Cardiac atrium fibroblast (primary cell): ENCODE data around the gene ULBP2. TPM values are rescaled to one million over a fixed set of nuclear protein-coding genes. Genes with fewer than 3 reads are reported as not detected.

Experiments used
- total RNA-seq: library from RNA; depleted of rRNA; stranded (reverse); fragments of >200 nt; gene quantifications from 2 replicates; pipeline ENCODE4 v1.2.3, GENCODE V29; 2015

Gene ULBP2, protein sequence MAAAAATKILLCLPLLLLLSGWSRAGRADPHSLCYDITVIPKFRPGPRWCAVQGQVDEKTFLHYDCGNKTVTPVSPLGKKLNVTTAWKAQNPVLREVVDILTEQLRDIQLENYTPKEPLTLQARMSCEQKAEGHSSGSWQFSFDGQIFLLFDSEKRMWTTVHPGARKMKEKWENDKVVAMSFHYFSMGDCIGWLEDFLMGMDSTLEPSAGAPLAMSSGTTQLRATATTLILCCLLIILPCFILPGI
- total RNA-seq, result 10.5 and 10.7 TPM in 2 replicates

GRCh38 chr6:149941583-149942460 lies at the start of gene ULBP2:
ULBP2 (plus strand) TSS chr6:149942014; CDS start chr6:149942073, 59 bp downstream.

GRCh38 chr6:149897855-149898744 lies 43.7 kb upstream of the ULBP2 start, which contains the start of gene RAET1E:
RAET1E (minus strand) TSS chr6:149898113; CDS start chr6:149890901, 7,212 bp downstream.

GRCh38 chr6:149922642-149923326 lies 19.0 kb upstream of the ULBP2 start, which contains the start of gene RAET1G:
RAET1G (minus strand) TSS chr6:149923121; CDS start chr6:149923010, 111 bp downstream.

GRCh38 chr6:149963462-149964307 lies 21.9 kb downstream of the ULBP2 start, which contains the start of gene ULBP1:
ULBP1 (plus strand) TSS chr6:149963943; CDS start chr6:149964050, 107 bp downstream.

Other genes starting within 250 kb of the ULBP2 start
- 8.3 and 19.6 TPM in 2 replicates for gene LATS1, start 223.9 kb upstream of the ULBP2 start, total RNA-seq
- 12.0 and 52.5 TPM in 2 replicates for gene NUP43, start 195.5 kb upstream of the ULBP2 start, total RNA-seq
- gene PCMT1, start 192.3 kb upstream of the ULBP2 start, total RNA-seq, result 105 TPM in 2 replicates
- 30.0 and 44.7 TPM in 2 replicates for gene LRP11, start 77.7 kb upstream of the ULBP2 start, total RNA-seq
- 0.18 and 0.49 TPM in 2 replicates for gene RAET1E, start 43.9 kb upstream of the ULBP2 start, total RNA-seq
- 0.97 TPM in 1 of 2 replicates, not detected in the other for gene RAET1G, start 18.9 kb upstream of the ULBP2 start, total RNA-seq
- gene ULBP1, start 21.9 kb downstream of the ULBP2 start, total RNA-seq, result 2.0 and 2.1 TPM in 2 replicates
- not detected in 2 replicates for gene RAET1L, start 83.5 kb downstream of the ULBP2 start, total RNA-seq
- 10.7 and 19.3 TPM in 2 replicates for gene ULBP3, start 127.1 kb downstream of the ULBP2 start, total RNA-seq
- 2.2 and 7.8 TPM in 2 replicates for gene PPP1R14C, start 201.0 kb downstream of the ULBP2 start, total RNA-seq